ENCODE data around the gene ARHGAP19.

DNA sequence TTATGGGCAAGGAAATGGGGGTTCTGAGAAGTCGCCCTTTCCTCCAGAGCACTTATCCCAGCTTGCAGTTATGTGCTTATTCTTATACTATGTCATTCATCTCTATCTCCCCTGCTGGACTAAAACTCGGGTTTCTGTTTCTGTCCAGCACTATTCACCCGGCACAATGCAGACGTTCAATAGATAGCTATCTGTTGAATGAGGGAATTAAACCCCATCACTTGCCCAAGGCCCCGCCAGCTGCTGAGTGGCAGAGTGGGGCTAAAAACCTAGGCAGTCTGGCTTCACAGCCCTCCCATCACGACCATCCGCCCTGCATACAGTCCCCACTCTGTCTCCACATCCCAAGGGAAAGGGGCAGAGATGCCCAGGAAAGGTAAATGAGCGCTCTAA is 112.1 kb downstream of the ARHGAP19 start:
- TF ChIP-seq, protein P1, sequence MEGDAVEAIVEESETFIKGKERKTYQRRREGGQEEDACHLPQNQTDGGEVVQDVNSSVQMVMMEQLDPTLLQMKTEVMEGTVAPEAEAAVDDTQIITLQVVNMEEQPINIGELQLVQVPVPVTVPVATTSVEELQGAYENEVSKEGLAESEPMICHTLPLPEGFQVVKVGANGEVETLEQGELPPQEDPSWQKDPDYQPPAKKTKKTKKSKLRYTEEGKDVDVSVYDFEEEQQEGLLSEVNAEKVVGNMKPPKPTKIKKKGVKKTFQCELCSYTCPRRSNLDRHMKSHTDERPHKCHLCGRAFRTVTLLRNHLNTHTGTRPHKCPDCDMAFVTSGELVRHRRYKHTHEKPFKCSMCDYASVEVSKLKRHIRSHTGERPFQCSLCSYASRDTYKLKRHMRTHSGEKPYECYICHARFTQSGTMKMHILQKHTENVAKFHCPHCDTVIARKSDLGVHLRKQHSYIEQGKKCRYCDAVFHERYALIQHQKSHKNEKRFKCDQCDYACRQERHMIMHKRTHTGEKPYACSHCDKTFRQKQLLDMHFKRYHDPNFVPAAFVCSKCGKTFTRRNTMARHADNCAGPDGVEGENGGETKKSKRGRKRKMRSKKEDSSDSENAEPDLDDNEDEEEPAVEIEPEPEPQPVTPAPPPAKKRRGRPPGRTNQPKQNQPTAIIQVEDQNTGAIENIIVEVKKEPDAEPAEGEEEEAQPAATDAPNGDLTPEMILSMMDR (conservative IDR thresholded peaks at IDR 0.05): no peak
- no peak for TF ChIP-seq ZFX (IDR thresholded peaks at IDR 0.05)
